DND-41 (cell line): ENCODE data around the gene IBA57.

ENCODE experiments used
- EZH2 ChIP-seq: IDR thresholded peaks from 3 replicates; pipeline ENCODE4 v1.6.1; 2012; ENCODE audit warnings: borderline replicate concordance, low read depth, mild to moderate bottlenecking, moderate library complexity, low read length, inconsistent platforms; ENCODE audit not compliant: severe bottlenecking
- TF ChIP-seq, protein P1 (sequence below): IDR thresholded peaks from 2 replicates; pipeline ENCODE4 v1.5.1; 2012; ENCODE audit warnings: borderline replicate concordance, low read length, moderate library complexity, mild to moderate bottlenecking; ENCODE audit not compliant: poor library complexity, severe bottlenecking; ENCODE audit errors: extremely low read depth

DNA sequence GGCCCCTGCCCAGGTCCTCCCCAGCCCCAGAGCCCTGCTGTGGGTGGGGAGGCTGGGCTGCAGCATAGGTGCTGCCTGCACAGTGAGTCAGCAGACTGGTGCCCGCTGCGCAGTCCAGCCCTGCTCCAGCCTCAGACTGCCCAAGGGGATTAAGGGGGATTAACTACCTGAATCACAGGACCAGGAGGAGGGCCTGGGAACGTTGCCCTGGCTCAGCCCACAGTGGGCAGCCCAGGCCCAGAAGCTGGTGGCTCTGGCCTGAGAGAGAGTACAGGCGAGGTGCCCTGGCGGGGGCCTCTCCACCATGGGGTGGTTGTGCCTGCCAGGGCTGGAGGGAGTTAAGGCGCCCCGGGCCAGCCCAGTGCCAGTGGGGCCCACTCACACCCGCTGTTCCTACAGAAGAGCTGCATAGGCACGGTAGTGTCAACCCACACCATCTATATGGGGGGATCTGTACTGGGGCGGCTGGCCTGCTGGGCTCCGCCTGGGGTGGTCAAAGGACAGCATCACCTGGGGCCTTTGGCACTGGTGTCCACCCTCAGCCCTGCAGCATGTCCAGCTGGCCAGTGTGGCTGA is 44.6 kb downstream of the IBA57 start:
- TF ChIP-seq, protein P1, sequence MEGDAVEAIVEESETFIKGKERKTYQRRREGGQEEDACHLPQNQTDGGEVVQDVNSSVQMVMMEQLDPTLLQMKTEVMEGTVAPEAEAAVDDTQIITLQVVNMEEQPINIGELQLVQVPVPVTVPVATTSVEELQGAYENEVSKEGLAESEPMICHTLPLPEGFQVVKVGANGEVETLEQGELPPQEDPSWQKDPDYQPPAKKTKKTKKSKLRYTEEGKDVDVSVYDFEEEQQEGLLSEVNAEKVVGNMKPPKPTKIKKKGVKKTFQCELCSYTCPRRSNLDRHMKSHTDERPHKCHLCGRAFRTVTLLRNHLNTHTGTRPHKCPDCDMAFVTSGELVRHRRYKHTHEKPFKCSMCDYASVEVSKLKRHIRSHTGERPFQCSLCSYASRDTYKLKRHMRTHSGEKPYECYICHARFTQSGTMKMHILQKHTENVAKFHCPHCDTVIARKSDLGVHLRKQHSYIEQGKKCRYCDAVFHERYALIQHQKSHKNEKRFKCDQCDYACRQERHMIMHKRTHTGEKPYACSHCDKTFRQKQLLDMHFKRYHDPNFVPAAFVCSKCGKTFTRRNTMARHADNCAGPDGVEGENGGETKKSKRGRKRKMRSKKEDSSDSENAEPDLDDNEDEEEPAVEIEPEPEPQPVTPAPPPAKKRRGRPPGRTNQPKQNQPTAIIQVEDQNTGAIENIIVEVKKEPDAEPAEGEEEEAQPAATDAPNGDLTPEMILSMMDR: no peak
- TF ChIP-seq EZH2: no peak
